Vagina (tissue), 2 donors: Measurements from ENCODE around the gene WBP1. TPM values are rescaled to one million over a fixed set of nuclear protein-coding genes. Genes with fewer than 3 reads are reported as not detected.
"Not testable (repeated sequence)": the region's sequence is repeated elsewhere in the genome, so short reads cannot be mapped to it uniquely, and the experiment has no call there.

ENCODE experiments used
- DNase-seq, 2 donors: peaks; one replicate each; pipeline ENCODE4 v3.0.0-alpha.2; 2017; ENCODE audit errors: extremely low spot score in 2 of 2
- H3K27ac ChIP-seq: fragments of 200-600 bp; sonication (generic); one replicate; pipeline ENCODE4 v1.5.1; 2019
- H3K27me3 ChIP-seq: fragments of 200-600 bp; sonication (generic); one replicate; pipeline ENCODE4 v1.5.1; 2019
- H3K36me3 ChIP-seq, 2 donors: fragments of 200-600 bp; sonication (generic); one replicate each; pipeline ENCODE4 v1.5.1; 2017 to 2019
- H3K4me1 ChIP-seq: fragments of 200-600 bp; sonication (generic); one replicate; pipeline ENCODE4 v1.5.1; 2019
- H3K4me3 ChIP-seq, 2 donors: fragments of 200-600 bp; sonication (generic); 1 replicate in 1 of 2; 2 replicates in 1 of 2; pipeline ENCODE4 v1.5.1; 2016 to 2019
- H3K9me3 ChIP-seq: fragments of 200-600 bp; sonication (generic); one replicate; pipeline ENCODE4 v1.5.1; 2019
- POLR2A ChIP-seq, 2 donors: fragments of 450-650 bp; IDR thresholded peaks; one replicate each; pipeline ENCODE4 v1.6.1; 2017; ENCODE audit warnings: antibody characterized with exemption in 2 of 2, mild to moderate bottlenecking in 2 of 2, moderate library complexity in 2 of 2
- POLR2AphosphoS5 ChIP-seq, 2 donors: sonication (generic); formaldehyde crosslinking; IDR thresholded peaks; one replicate each; pipeline ENCODE4 v1.9.0; 2017; ENCODE audit warnings: antibody characterized with exemption in 2 of 2, mild to moderate bottlenecking in 2 of 2, low read depth in 1 of 2; ENCODE audit not compliant: insufficient read depth in 1 of 2
- intact Hi-C: fragments of 100-400 bp; cut with DNase I; formaldehyde crosslinking; loops from one replicate; pipeline ENCODE4 v1.15.1; 2023
- total RNA-seq: library from RNA; depleted of rRNA; stranded (reverse); fragments of >200 nt; gene quantifications from one replicate; pipeline ENCODE4 v1.2.3, GENCODE V29; 2016
- TF ChIP-seq, protein P1 (sequence below), 3 experiments: fragments of 450-650 bp in 2 of 3; fragments of 200-600 bp in 1 of 3; sonication (generic) in 1 of 3; IDR thresholded peaks; one replicate each; pipeline ENCODE4 v1.5.1; 2017 to 2019; ENCODE audit warnings: antibody characterized with exemption in 3 of 3, mild to moderate bottlenecking in 2 of 3, moderate library complexity in 2 of 3

The WBP1 gene
- total RNA-seq, 1 donor from 2014 or later: 63.1 TPM

DNA sequence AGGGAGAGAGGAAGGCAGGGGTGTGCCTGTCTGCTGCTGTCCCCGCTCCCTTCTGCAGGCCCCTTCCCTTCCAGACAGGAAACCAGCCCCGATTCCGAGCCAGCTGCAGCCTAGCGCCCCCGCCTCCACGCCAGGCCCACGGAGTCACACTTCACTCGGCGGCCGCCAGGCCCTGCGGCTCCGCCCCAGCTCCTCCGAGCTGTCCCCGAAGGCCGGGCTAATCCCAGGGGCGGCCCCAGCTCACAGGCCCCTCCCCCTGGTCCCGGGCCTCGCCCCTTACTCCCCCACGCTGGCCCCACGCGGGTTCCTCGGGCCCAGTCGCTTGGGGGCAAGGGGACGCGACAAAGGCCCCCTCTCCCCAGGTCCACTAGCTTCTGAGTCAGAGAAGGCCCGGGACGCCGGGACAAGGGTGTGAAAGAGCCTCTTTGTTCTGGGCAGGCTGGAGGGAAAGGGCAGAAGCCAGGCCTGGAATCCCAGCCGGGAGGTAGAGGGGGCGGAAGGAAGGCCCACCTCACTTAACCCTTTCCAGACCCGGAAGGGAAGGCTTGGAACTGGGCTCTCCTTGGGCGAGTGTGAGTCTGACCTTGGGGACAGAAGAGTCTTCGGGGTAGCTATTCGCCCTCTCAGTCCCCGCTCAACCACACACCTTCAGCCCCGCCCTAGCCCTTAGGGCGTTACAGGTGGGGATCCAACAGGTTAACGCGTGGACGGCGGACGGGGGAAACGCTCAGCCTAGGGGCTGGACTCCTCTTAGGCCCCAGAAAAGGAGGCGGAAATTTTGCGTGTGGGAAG is 17.7 kb upstream of the WBP1 start:
- Histone ChIP-seq H3K27me3 (no peaks in the 10 kb centered on the region), H3K4me1 (peaks cover 44% of the 10 kb centered on the region), H3K27ac (peak overlapping the region; percentile 81), H3K9me3 (no peaks in the 10 kb centered on the region), H3K4me3 (peak overlapping the region; percentile 47 to 58), H3K36me3 (no peaks in the 10 kb centered on the region)
- peak in 1 of 2 donors; percentile 42 for TF ChIP-seq POLR2A (IDR thresholded peaks at IDR 0.05)
- TF ChIP-seq, protein P1, sequence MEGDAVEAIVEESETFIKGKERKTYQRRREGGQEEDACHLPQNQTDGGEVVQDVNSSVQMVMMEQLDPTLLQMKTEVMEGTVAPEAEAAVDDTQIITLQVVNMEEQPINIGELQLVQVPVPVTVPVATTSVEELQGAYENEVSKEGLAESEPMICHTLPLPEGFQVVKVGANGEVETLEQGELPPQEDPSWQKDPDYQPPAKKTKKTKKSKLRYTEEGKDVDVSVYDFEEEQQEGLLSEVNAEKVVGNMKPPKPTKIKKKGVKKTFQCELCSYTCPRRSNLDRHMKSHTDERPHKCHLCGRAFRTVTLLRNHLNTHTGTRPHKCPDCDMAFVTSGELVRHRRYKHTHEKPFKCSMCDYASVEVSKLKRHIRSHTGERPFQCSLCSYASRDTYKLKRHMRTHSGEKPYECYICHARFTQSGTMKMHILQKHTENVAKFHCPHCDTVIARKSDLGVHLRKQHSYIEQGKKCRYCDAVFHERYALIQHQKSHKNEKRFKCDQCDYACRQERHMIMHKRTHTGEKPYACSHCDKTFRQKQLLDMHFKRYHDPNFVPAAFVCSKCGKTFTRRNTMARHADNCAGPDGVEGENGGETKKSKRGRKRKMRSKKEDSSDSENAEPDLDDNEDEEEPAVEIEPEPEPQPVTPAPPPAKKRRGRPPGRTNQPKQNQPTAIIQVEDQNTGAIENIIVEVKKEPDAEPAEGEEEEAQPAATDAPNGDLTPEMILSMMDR (IDR thresholded peaks at IDR 0.05): peak in 1 of 3 experiments; percentile 21
- TF ChIP-seq POLR2AphosphoS5 (IDR thresholded peaks at IDR 0.05; ENCODE audit: insufficient read depth in 1 of 2, low read depth in 1 of 2): peak; percentile 34 to 93
- DNase-seq: peak in 1 of 2 donors; percentile 92
- intact Hi-C loops: no loop called here

DNA sequence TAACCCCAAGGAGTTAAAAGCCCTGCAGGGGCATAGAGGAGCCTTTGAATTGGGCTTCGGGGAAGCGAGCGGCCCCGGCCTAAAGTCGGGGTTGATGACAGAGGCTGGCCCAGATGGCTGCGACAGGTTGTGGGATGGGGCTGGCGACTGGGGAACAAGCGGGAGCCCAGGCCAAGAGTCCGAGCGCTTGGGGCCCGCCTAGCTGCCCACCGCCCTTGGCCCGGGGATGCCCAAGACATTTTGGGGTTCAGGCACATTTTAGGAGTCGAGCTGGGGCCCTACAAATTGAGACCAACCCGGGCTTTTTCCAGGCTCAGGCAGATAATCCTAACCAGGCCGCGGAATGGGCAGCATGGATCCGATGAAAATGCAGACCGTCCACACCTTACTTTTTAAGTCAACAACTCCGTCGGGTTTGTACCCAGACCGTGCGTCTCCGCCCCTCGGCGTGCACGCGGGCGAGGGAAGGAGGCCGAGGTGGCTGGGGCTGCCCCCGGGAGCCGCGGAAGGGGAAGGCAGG is 17.0 kb upstream of the WBP1 start:
- no peak for TF ChIP-seq POLR2A (IDR thresholded peaks at IDR 0.05)
- TF ChIP-seq POLR2AphosphoS5 (IDR thresholded peaks at IDR 0.05; ENCODE audit: insufficient read depth in 1 of 2, low read depth in 1 of 2): no peak
- TF ChIP-seq, protein P1 (IDR thresholded peaks at IDR 0.05): no peak
- Histone ChIP-seq H3K27ac (peak overlapping the region; percentile 81), H3K36me3 (no peaks in the 10 kb centered on the region), H3K4me3 (peak overlapping the region; percentile 47 to 58), H3K4me1 (peaks cover 44% of the 10 kb centered on the region), H3K9me3 (no peaks in the 10 kb centered on the region), H3K27me3 (no peaks in the 10 kb centered on the region)
- intact Hi-C loops: no loop called here
- DNase-seq: peak in 1 of 2 donors; percentile 81

DNA sequence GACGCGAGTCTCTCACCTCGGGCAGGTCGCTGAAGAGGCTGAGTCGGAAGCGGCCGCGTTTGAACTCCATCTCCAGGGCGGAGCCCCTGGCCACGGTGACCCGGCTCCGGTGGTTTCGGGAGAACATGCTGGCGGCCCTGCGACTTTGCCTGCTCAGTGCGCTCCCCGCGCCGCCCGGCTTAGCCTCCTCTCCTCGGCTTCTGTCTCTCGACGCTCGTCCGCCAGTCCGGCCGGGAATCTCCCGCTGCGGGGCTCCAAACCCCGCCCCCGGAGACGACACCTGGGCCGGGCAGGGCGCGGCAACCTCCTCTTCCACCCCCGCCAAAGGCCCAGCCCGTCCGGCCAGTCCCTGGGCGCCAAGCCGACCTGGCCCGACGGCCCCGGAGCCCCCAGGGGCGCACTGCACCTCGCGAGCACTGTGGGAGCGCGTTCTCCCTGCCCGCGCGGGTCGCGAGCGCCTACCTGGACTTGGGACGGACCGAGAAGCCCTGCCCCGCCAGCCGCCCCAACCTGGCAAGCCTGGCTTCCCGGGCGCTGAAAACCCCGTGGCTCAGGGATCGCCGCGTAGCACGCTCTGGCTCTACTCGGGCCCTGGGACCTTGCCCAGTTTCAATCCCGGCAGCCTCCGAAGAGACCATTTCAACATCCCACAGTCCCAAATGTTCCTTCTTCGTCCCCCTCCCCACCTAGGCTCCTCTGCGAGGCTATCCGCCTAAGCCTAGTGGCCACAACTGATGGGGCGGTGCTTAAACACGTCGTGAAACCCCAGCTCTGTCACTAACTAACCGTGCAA is 16.4 kb upstream of the WBP1 start, which contains the start of gene RTKN:
Gene RTKN (minus strand): TSS at position 248 of the 793 bp plus-strand sequence. CDS start 121 bp downstream, at position 127.
- Histone ChIP-seq H3K4me3 (peak within 1 kb of the TSS; percentile 47 to 58), H3K4me1 (peaks cover 44% of the 10 kb centered on the region), H3K27ac (peak within 1 kb of the TSS; percentile 81), H3K9me3 (no peaks in the 10 kb centered on the region), H3K27me3 (no peaks in the 10 kb centered on the region), H3K36me3 (no peaks in the 10 kb centered on the region)
- TF ChIP-seq POLR2AphosphoS5 (IDR thresholded peaks at IDR 0.05; ENCODE audit: insufficient read depth in 1 of 2, low read depth in 1 of 2) (peak in 1 of 2 donors; percentile 43), POLR2A (IDR thresholded peaks at IDR 0.05) (no peak)
- TF ChIP-seq, protein P1 (IDR thresholded peaks at IDR 0.05): no peak
- DNase-seq: peak in 1 of 2 donors; percentile 83
- intact Hi-C loops: no loop called here

DNA sequence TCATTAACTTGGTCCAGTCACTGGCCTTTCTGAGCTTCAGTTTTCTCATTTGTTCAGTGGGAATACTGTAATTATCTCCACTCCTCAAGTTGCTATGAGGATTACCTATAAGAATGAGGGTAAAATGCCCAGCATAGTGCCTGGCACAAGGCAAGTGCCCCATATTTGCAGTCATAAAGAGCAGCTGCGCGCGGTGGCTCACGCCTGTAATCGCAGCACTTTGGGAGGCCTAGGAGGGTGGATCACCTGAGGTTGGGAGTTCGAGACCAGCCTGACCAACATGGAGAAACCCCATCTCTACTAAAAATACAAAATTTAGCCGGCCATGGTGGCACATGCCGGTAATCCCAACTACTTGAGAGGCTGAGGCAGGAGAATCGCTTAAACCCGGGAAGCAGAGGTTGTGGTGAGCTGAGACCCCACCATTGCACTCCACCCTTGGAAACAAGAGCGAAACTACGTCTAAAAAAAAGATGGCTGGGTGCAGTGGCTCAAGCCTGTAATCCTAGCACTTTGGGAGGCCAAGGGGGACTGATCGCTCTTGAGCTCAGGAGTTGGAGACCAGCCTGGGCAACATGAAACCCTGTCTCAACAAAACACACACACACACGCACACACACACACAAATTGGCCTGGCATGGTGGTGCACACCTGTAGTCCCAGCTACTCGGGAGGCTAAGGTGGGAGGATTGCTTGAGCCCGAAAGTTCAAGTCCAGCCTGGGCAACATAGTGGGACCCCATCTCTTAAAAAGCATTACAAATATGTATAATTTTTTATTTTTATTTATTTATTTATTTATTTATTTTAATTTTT is 15.5 kb upstream of the WBP1 start:
- Histone ChIP-seq H3K27ac (peak overlapping the region; percentile 81), H3K4me3 (peak overlapping the region; percentile 47 to 58), H3K4me1 (peaks cover 43% of the 10 kb centered on the region)
- intact Hi-C loops, DNase-seq, H3K9me3 ChIP-seq, H3K27me3 ChIP-seq, H3K36me3 ChIP-seq: not testable (repeated sequence)
